ENCODE data around the gene SLC24A1. TPM values are rescaled to one million over a fixed set of nuclear protein-coding genes. Genes with fewer than 3 reads are reported as not detected.

Gene SLC24A1
- total and polyA plus RNA-seq, 12 donors, result 3.3 to 15.8 (median 8.9) TPM

DNA sequence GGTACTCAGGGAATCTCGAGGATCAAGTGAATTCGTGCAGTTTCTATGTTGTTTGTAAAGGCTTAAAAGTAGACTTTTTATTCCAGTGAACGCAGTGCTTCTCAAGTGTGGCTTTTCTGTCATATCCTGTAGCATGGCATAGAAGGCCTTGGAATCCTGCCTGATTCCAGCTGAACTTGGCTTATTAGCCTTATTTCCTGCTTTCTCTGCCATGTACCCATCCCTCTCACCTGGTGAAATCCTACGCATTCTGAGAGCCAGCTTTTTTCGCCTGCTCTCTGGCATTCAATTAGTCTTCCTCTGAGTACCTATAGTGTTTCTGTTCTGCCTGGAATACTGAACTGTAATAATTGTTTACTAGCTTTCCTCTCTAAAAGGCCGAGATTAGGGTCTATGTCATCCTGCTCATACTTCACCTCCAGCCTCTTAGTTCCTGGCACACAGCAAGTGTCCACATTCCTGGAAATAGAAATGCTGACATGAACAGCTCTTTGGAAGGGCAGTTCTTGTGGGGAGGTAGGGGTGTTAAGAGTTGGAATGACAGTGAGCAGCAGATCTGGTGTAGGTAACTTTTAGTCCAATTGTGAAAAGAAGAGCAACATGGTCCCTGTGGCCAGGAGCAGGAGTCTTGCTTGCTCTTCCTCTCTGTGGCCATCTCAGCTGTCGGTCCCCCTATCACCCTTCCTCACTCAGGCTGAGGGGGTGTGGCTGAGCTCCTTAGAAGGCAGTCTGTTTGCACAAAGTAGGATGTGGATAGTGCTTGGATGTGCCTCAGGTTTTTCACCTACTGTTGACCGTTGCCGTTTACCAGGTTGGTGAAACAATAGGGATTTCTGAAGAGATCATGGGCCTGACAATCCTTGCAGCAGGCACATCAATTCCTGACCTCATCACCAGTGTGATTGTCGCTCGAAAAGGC lies 30.4 kb downstream of the SLC24A1 start:
- no peak for DNase-seq
- WGBS, 4 donors, result 79 to 92% (median 87%) methylated on average over 11 of the region's 11 CpGs
- intact Hi-C loops (cut with DNase I), result no loop called here
- no peak overlapping the region for H3K4me3 ChIP-seq
- H3K4me1 ChIP-seq (replicated peaks in 1 of 2), result no peaks in the 10 kb centered on the region
- TF ChIP-seq, protein P1, sequence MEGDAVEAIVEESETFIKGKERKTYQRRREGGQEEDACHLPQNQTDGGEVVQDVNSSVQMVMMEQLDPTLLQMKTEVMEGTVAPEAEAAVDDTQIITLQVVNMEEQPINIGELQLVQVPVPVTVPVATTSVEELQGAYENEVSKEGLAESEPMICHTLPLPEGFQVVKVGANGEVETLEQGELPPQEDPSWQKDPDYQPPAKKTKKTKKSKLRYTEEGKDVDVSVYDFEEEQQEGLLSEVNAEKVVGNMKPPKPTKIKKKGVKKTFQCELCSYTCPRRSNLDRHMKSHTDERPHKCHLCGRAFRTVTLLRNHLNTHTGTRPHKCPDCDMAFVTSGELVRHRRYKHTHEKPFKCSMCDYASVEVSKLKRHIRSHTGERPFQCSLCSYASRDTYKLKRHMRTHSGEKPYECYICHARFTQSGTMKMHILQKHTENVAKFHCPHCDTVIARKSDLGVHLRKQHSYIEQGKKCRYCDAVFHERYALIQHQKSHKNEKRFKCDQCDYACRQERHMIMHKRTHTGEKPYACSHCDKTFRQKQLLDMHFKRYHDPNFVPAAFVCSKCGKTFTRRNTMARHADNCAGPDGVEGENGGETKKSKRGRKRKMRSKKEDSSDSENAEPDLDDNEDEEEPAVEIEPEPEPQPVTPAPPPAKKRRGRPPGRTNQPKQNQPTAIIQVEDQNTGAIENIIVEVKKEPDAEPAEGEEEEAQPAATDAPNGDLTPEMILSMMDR (IDR thresholded peaks at IDR 0.05), result no peak
- TF ChIP-seq POLR2A (IDR thresholded peaks at IDR 0.05), result no peak
- H3K27me3 ChIP-seq, result no peaks in the 10 kb centered on the region
- no peak overlapping the region for H3K27ac ChIP-seq
- no peaks in the 10 kb centered on the region for H3K9me3 ChIP-seq (replicated peaks in 1 of 3)
- H3K36me3 ChIP-seq (replicated peaks in 1 of 2), result peaks cover 0 to 25% of the 10 kb centered on the region in 2 donors

DNA sequence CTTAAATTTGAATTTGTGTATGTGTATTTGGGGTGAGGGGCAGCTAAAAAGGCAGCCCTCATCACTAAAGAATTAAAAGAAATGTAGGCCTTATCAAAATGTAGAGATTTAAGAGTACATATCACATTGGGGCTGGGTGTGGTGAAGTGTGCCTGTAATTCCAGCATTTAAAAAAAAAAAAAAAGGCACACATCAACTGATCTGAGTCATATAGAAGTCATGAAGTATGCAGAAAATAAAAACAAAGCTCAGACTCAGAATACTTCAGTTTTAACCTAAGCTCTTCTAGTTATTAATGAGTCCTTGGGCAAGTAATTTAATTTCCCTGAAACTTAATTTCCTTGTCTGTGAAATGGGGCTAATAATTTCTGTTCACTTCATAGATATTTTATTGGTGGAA lies 31.6 kb downstream of the SLC24A1 start:
- no peak overlapping the region for H3K27ac ChIP-seq
- TF ChIP-seq, protein P1 (IDR thresholded peaks at IDR 0.05), result no peak
- TF ChIP-seq POLR2A (IDR thresholded peaks at IDR 0.05), result no peak
- no peaks in the 10 kb centered on the region for H3K9me3 ChIP-seq (replicated peaks in 1 of 3)
- H3K36me3 ChIP-seq (replicated peaks in 1 of 2), result peaks cover 0 to 25% of the 10 kb centered on the region in 2 donors
- no peak overlapping the region for H3K4me3 ChIP-seq
- H3K4me1 ChIP-seq (replicated peaks in 1 of 2), result no peaks in the 10 kb centered on the region
- H3K27me3 ChIP-seq, result no peaks in the 10 kb centered on the region
- DNase-seq, result no peak
- intact Hi-C loops (cut with DNase I), result no loop called here

DNA sequence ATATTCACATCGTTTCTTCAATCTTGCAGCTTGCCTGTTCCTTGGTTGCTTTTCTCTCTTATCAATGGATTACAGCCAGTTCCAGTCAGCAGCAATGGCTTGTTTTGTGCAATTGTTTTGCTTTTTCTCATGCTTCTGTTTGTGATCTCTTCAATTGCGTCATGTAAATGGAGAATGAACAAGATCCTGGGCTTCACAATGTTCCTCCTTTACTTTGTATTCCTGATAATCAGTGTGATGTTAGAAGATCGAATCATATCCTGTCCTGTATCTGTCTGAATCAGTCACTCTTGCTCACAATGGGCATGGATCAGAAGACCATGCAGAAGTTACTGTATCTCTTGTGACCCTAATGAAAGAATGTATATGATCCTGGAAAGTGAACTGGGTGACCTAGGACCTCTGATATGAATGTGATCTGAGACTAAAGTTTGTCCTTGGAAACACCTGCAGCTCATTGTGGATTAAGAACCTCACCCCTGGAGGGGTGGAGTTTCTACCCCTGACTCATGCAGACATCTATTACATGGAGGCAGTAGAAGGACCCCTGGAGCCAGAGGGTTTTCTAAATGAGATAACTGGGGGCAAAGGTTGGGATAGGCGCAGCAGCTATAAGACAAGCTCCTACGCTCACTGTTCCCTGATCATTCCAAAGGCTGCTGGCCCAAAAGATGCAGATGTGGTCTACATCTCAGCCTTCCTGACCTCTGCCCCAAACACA lies 32.2 kb downstream of the SLC24A1 start:
- WGBS, 4 donors, result 91 to 92% (median 92%) methylated on average over 5 of the region's 5 CpGs
- Histone ChIP-seq H3K36me3 (replicated peaks in 1 of 2) (peaks cover 0 to 25% of the 10 kb centered on the region in 2 donors), H3K27me3 (no peaks in the 10 kb centered on the region), H3K4me1 (replicated peaks in 1 of 2) (no peaks in the 10 kb centered on the region), H3K4me3 (no peak overlapping the region), H3K27ac (no peak overlapping the region), H3K9me3 (replicated peaks in 1 of 3) (no peaks in the 10 kb centered on the region)
- intact Hi-C loops (cut with DNase I), result no loop called here
- no peak for DNase-seq
- no peak for TF ChIP-seq POLR2A (IDR thresholded peaks at IDR 0.05)
- TF ChIP-seq, protein P1 (IDR thresholded peaks at IDR 0.05), result no peak

DNA sequence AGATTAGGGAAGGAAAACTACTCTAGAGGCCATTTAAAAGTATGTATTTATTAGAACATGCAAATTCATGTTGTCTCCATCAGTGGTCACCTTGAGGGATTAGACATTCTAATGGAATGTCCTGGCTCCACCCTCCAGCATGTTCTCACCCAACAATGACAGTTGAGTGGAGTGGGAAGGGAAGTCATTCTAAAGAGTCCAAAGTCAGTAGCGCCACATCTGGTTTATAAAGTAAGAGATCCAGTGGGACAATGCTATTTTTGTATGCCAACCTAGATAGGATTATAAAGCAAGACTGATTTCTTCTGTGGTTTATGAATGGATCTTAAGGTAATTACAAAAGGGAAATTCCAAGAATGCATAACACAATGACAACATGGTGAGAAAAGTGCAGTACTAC lies 33.3 kb downstream of the SLC24A1 start:
- no peak for DNase-seq
- WGBS, 4 donors, result 94 to 100% (median 98%) methylated on average over 1 of the region's 1 CpG
- H3K4me3 ChIP-seq, result no peak overlapping the region
- H3K27ac ChIP-seq, result no peak overlapping the region
- intact Hi-C loops (cut with DNase I), result no loop called here
- peaks cover 0 to 25% of the 10 kb centered on the region in 2 donors for H3K36me3 ChIP-seq (replicated peaks in 1 of 2)
- no peaks in the 10 kb centered on the region for H3K4me1 ChIP-seq (replicated peaks in 1 of 2)
- H3K27me3 ChIP-seq, result no peaks in the 10 kb centered on the region
- TF ChIP-seq, protein P1 (IDR thresholded peaks at IDR 0.05), result no peak
- TF ChIP-seq POLR2A (IDR thresholded peaks at IDR 0.05), result no peak
- no peaks in the 10 kb centered on the region for H3K9me3 ChIP-seq (replicated peaks in 1 of 3)

Data from adrenal gland (tissue), 12 donors.